ENCODE data around the gene ZFP69B.

Gene ZFP69B

GRCh38 chr1:40449684-40450494, at the start of gene ZFP69B:
Gene ZFP69B (plus strand): TSS chr1:40450476. CDS start chr1:40450962, 486 bp downstream.
- DNase-seq (ENCODE audit: low read depth in 2 of 3, low spot score in 2 of 3), result peak; percentile 84 to 90 (median 88)

GRCh38 chr1:40401473-40402201, 48.6 kb upstream of the ZFP69B start:
- no peak for DNase-seq (ENCODE audit: low read depth in 2 of 3, low spot score in 2 of 3)

- no peak for DNase-seq (ENCODE audit: low read depth in 2 of 3, low spot score in 2 of 3)
Measured at GRCh38 chr1:40404670-40405462, 45.4 kb upstream of the ZFP69B start.

GRCh38 chr1:40405812-40406211, 44.5 kb upstream of the ZFP69B start:
- DNase-seq (ENCODE audit: low read depth in 2 of 3, low spot score in 2 of 3), result no peak

GRCh38 chr1:40407453-40407852, 42.8 kb upstream of the ZFP69B start:
- no peak for DNase-seq (ENCODE audit: low read depth in 2 of 3, low spot score in 2 of 3)

GRCh38 chr1:40409467-40409866, 40.8 kb upstream of the ZFP69B start:
- no peak for DNase-seq (ENCODE audit: low read depth in 2 of 3, low spot score in 2 of 3)

- DNase-seq (ENCODE audit: low read depth in 2 of 3, low spot score in 2 of 3), result no peak
Measured at GRCh38 chr1:40411294-40411693, 39.0 kb upstream of the ZFP69B start.

GRCh38 chr1:40411843-40412242, 38.4 kb upstream of the ZFP69B start:
- no peak for DNase-seq (ENCODE audit: low read depth in 2 of 3, low spot score in 2 of 3)

- no peak for DNase-seq (ENCODE audit: low read depth in 2 of 3, low spot score in 2 of 3)
Measured at GRCh38 chr1:40413527-40414252, 36.6 kb upstream of the ZFP69B start.

- no peak for DNase-seq (ENCODE audit: low read depth in 2 of 3, low spot score in 2 of 3)
Measured at GRCh38 chr1:40414331-40414730, 35.9 kb upstream of the ZFP69B start.

GRCh38 chr1:40416709-40417108, 33.6 kb upstream of the ZFP69B start:
- DNase-seq (ENCODE audit: low read depth in 2 of 3, low spot score in 2 of 3), result no peak

- DNase-seq (ENCODE audit: low read depth in 2 of 3, low spot score in 2 of 3), result no peak
Measured at GRCh38 chr1:40421431-40422384, 28.6 kb upstream of the ZFP69B start.

- no peak for DNase-seq (ENCODE audit: low read depth in 2 of 3, low spot score in 2 of 3)
Measured at GRCh38 chr1:40422630-40423263, 27.5 kb upstream of the ZFP69B start.

- no peak for DNase-seq (ENCODE audit: low read depth in 2 of 3, low spot score in 2 of 3)
Measured at GRCh38 chr1:40423264-40423642, 27.0 kb upstream of the ZFP69B start.

- no peak for DNase-seq (ENCODE audit: low read depth in 2 of 3, low spot score in 2 of 3)
Measured at GRCh38 chr1:40423951-40424618, 26.2 kb upstream of the ZFP69B start.

GRCh38 chr1:40425198-40425597, 25.1 kb upstream of the ZFP69B start:
- no peak for DNase-seq (ENCODE audit: low read depth in 2 of 3, low spot score in 2 of 3)

GRCh38 chr1:40431385-40431784, 18.9 kb upstream of the ZFP69B start:
- no peak for DNase-seq (ENCODE audit: low read depth in 2 of 3, low spot score in 2 of 3)

GRCh38 chr1:40432644-40433390, 17.5 kb upstream of the ZFP69B start:
- DNase-seq (ENCODE audit: low read depth in 2 of 3, low spot score in 2 of 3), result no peak
